ENCODE measurements around the gene RAPGEF1. TPM values are rescaled to one million over a fixed set of nuclear protein-coding genes. Genes with fewer than 3 reads are reported as not detected.

RAPGEF1 gene
- polyA plus RNA-seq, 1 donor from 2014 or later, result 23.6 TPM

DNA sequence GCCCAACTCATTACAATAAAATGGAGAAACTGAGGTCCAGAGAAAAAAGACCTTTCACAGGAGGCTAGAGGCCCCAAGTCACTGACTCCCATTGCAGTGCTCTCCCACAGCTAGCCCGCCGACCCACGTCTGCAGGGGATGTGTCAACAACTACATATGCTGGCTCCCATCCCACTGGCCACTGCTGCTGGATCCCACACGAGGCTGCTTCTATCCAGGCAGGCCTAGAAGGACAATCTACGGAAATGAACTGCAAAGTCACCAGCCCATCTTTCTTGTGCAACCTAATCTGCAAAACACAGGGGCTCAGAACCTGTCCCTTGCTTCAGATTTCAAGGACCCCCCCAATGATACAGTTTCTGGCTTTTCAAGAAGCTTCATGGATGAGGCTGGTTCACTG, 24.0 kb downstream of the RAPGEF1 start:
- Histone ChIP-seq H4K20me1 (ENCODE audit: insufficient read depth) (no peaks in the 10 kb centered on the region), H3F3A (ENCODE audit: insufficient read depth, low read length, poor library complexity, severe bottlenecking) (no peaks in the 10 kb centered on the region), H3K27me3 (ENCODE audit: insufficient read depth, low read depth, low read length) (no peaks in the 10 kb centered on the region), H3K9me3 (ENCODE audit: low read length) (no peaks in the 10 kb centered on the region), H3K4me2 (ENCODE audit: low read length) (no peak overlapping the region), H3K27ac (ENCODE audit: low read length) (no peak overlapping the region), H2AFZ (ENCODE audit: low read depth, low read length) (no peak overlapping the region), H3K79me2 (replicated peaks; ENCODE audit: insufficient read depth, low read length) (peaks cover 4% of the 10 kb centered on the region), H3K4me3 (ENCODE audit: low read length) (no peak overlapping the region), H3K36me3 (ENCODE audit: insufficient read depth, low read length) (no peaks in the 10 kb centered on the region), H3K9me2 (ENCODE audit: insufficient read depth, low read length) (no peaks in the 10 kb centered on the region), H3K9ac (ENCODE audit: low read length) (no peak overlapping the region)
- TF ChIP-seq, protein P1, sequence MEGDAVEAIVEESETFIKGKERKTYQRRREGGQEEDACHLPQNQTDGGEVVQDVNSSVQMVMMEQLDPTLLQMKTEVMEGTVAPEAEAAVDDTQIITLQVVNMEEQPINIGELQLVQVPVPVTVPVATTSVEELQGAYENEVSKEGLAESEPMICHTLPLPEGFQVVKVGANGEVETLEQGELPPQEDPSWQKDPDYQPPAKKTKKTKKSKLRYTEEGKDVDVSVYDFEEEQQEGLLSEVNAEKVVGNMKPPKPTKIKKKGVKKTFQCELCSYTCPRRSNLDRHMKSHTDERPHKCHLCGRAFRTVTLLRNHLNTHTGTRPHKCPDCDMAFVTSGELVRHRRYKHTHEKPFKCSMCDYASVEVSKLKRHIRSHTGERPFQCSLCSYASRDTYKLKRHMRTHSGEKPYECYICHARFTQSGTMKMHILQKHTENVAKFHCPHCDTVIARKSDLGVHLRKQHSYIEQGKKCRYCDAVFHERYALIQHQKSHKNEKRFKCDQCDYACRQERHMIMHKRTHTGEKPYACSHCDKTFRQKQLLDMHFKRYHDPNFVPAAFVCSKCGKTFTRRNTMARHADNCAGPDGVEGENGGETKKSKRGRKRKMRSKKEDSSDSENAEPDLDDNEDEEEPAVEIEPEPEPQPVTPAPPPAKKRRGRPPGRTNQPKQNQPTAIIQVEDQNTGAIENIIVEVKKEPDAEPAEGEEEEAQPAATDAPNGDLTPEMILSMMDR (IDR thresholded peaks at IDR 0.05; ENCODE audit: poor library complexity, severe bottlenecking), result no peak
- no peak for TF ChIP-seq POLR2AphosphoS5 (IDR thresholded peaks at IDR 0.05)
- no peak for TF ChIP-seq SMC3 (conservative IDR thresholded peaks at IDR 0.05; ENCODE audit: poor library complexity)
- no peak for TF ChIP-seq EP300 (conservative IDR thresholded peaks at IDR 0.05; ENCODE audit: poor library complexity, severe bottlenecking)
- TF ChIP-seq MXI1 (conservative IDR thresholded peaks at IDR 0.05; ENCODE audit: poor library complexity, severe bottlenecking), result no peak
- TF ChIP-seq, protein P2, sequence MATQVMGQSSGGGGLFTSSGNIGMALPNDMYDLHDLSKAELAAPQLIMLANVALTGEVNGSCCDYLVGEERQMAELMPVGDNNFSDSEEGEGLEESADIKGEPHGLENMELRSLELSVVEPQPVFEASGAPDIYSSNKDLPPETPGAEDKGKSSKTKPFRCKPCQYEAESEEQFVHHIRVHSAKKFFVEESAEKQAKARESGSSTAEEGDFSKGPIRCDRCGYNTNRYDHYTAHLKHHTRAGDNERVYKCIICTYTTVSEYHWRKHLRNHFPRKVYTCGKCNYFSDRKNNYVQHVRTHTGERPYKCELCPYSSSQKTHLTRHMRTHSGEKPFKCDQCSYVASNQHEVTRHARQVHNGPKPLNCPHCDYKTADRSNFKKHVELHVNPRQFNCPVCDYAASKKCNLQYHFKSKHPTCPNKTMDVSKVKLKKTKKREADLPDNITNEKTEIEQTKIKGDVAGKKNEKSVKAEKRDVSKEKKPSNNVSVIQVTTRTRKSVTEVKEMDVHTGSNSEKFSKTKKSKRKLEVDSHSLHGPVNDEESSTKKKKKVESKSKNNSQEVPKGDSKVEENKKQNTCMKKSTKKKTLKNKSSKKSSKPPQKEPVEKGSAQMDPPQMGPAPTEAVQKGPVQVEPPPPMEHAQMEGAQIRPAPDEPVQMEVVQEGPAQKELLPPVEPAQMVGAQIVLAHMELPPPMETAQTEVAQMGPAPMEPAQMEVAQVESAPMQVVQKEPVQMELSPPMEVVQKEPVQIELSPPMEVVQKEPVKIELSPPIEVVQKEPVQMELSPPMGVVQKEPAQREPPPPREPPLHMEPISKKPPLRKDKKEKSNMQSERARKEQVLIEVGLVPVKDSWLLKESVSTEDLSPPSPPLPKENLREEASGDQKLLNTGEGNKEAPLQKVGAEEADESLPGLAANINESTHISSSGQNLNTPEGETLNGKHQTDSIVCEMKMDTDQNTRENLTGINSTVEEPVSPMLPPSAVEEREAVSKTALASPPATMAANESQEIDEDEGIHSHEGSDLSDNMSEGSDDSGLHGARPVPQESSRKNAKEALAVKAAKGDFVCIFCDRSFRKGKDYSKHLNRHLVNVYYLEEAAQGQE (IDR thresholded peaks at IDR 0.05; ENCODE audit: borderline replicate concordance), result no peak
- TF ChIP-seq EZH2 (IDR thresholded peaks at IDR 0.05; ENCODE audit: borderline replicate concordance, insufficient read depth, low read length, poor library complexity, severe bottlenecking), result no peak
- no peak for TF ChIP-seq TAF1 (IDR thresholded peaks at IDR 0.05; ENCODE audit: low read depth)
- TF ChIP-seq RAD21 (conservative IDR thresholded peaks at IDR 0.05), result no peak

DNA sequence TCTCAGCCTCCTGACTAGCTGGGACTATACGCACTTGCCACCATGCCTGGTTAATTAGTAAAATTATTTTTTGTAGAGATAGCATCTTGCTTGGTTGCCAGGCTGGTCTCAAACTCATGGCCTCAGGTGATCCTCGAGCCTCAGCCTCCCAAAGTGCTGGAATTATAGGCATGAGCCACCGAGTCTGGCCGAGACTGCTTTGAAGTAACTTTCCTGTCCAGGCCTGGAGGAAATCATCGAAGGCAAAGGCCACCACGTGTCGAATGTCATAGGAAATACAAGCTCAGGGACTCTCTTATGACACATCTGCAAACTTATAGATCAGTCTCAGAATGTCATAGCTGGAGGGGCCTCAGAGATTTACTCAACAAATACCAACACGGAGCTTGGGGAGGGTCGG, 25.1 kb downstream of the RAPGEF1 start:
- Histone ChIP-seq H3K27ac (ENCODE audit: low read length) (no peak overlapping the region), H3K79me2 (replicated peaks; ENCODE audit: insufficient read depth, low read length) (peaks cover 4% of the 10 kb centered on the region), H2AFZ (ENCODE audit: low read depth, low read length) (no peak overlapping the region), H3F3A (ENCODE audit: insufficient read depth, low read length, poor library complexity, severe bottlenecking) (no peaks in the 10 kb centered on the region), H3K4me2 (ENCODE audit: low read length) (no peak overlapping the region), H3K9me3 (ENCODE audit: low read length) (no peaks in the 10 kb centered on the region), H3K9me2 (ENCODE audit: insufficient read depth, low read length) (no peaks in the 10 kb centered on the region), H3K27me3 (ENCODE audit: insufficient read depth, low read depth, low read length) (no peaks in the 10 kb centered on the region), H3K4me3 (ENCODE audit: low read length) (no peak overlapping the region), H3K9ac (ENCODE audit: low read length) (no peak overlapping the region), H4K20me1 (ENCODE audit: insufficient read depth) (no peaks in the 10 kb centered on the region), H3K36me3 (ENCODE audit: insufficient read depth, low read length) (no peaks in the 10 kb centered on the region)
- no peak for TF ChIP-seq EZH2 (IDR thresholded peaks at IDR 0.05; ENCODE audit: borderline replicate concordance, insufficient read depth, low read length, poor library complexity, severe bottlenecking)
- no peak for TF ChIP-seq TAF1 (IDR thresholded peaks at IDR 0.05; ENCODE audit: low read depth)
- no peak for TF ChIP-seq RAD21 (conservative IDR thresholded peaks at IDR 0.05)
- TF ChIP-seq SMC3 (conservative IDR thresholded peaks at IDR 0.05; ENCODE audit: poor library complexity), result no peak
- no peak for TF ChIP-seq POLR2AphosphoS5 (IDR thresholded peaks at IDR 0.05)
- TF ChIP-seq, protein P1 (IDR thresholded peaks at IDR 0.05; ENCODE audit: poor library complexity, severe bottlenecking), result no peak
- no peak for TF ChIP-seq EP300 (conservative IDR thresholded peaks at IDR 0.05; ENCODE audit: poor library complexity, severe bottlenecking)
- no peak for TF ChIP-seq MXI1 (conservative IDR thresholded peaks at IDR 0.05; ENCODE audit: poor library complexity, severe bottlenecking)
- TF ChIP-seq, protein P2 (IDR thresholded peaks at IDR 0.05; ENCODE audit: borderline replicate concordance), result no peak
